HEK293 (cell line): ENCODE data around the gene RPS29.

Experiments used
- KLF1 ChIP-seq: fragments of 450-650 bp; formaldehyde crosslinking; IDR thresholded peaks from 2 replicates; pipeline ENCODE4 v1.5.1; 2016; ENCODE audit warnings: missing biosample characterization, missing genetic modification characterization
- KLF9 ChIP-seq: fragments of 450-650 bp; formaldehyde crosslinking; IDR thresholded peaks from 2 replicates; pipeline ENCODE4 v1.5.1; 2016; ENCODE audit warnings: missing biosample characterization, missing genetic modification characterization, low read depth
- SALL2 ChIP-seq: fragments of 450-650 bp; formaldehyde crosslinking; IDR thresholded peaks from 2 replicates; pipeline ENCODE4 v1.5.0; 2017; ENCODE audit warnings: missing biosample characterization, mild to moderate bottlenecking, missing genetic modification characterization, borderline replicate concordance
- SP7 ChIP-seq: fragments of 450-650 bp; formaldehyde crosslinking; IDR thresholded peaks from 2 replicates; pipeline ENCODE4 v1.5.1; 2016; ENCODE audit warnings: missing biosample characterization, missing genetic modification characterization
- WT1 ChIP-seq: fragments of 450-650 bp; formaldehyde crosslinking; IDR thresholded peaks from 2 replicates; pipeline ENCODE4 v1.5.1; 2016; ENCODE audit warnings: missing biosample characterization, missing genetic modification characterization
- YY1 ChIP-seq: fragments of 450-650 bp; formaldehyde crosslinking; IDR thresholded peaks from 2 replicates; pipeline ENCODE4 v1.5.1; 2018; ENCODE audit warnings: missing biosample characterization, missing genetic modification characterization
- ZNF175 ChIP-seq: fragments of 450-650 bp; formaldehyde crosslinking; IDR thresholded peaks from 2 replicates; pipeline ENCODE4 v1.5.1; 2016; ENCODE audit warnings: missing biosample characterization, missing genetic modification characterization
- ZNF2 ChIP-seq: fragments of 450-650 bp; formaldehyde crosslinking; IDR thresholded peaks from 2 replicates; pipeline ENCODE4 v1.5.1; 2016; ENCODE audit warnings: missing biosample characterization, missing genetic modification characterization
- ZNF202 ChIP-seq: fragments of 450-650 bp; formaldehyde crosslinking; IDR thresholded peaks from 2 replicates; pipeline ENCODE4 v1.5.1; 2016; ENCODE audit warnings: missing biosample characterization, missing genetic modification characterization, borderline replicate concordance
- ZNF223 ChIP-seq: fragments of 450-650 bp; formaldehyde crosslinking; IDR thresholded peaks from 2 replicates; pipeline ENCODE4 v1.5.1; 2016; ENCODE audit warnings: missing biosample characterization, missing genetic modification characterization
- ZNF302 ChIP-seq: fragments of 450-650 bp; formaldehyde crosslinking; IDR thresholded peaks from 2 replicates; pipeline ENCODE4 v1.5.1; 2016; ENCODE audit warnings: missing biosample characterization, missing genetic modification characterization, low read depth
- ZNF341 ChIP-seq: fragments of 450-650 bp; formaldehyde crosslinking; IDR thresholded peaks from 2 replicates; pipeline ENCODE4; 2016; ENCODE audit warnings: low read depth, missing biosample characterization, missing genetic modification characterization
- ZNF416 ChIP-seq: fragments of 450-650 bp; formaldehyde crosslinking; IDR thresholded peaks from 2 replicates; pipeline ENCODE4 v1.5.1; 2016; ENCODE audit warnings: missing biosample characterization, missing genetic modification characterization
- ZNF426 ChIP-seq: fragments of 450-650 bp; formaldehyde crosslinking; IDR thresholded peaks from 2 replicates; pipeline ENCODE4 v1.5.1; 2017; ENCODE audit warnings: missing biosample characterization, missing genetic modification characterization, mild to moderate bottlenecking, inconsistent platforms, moderate library complexity
- ZNF544 ChIP-seq: fragments of 450-650 bp; formaldehyde crosslinking; IDR thresholded peaks from 2 replicates; pipeline ENCODE4 v1.5.0; 2017; ENCODE audit warnings: missing biosample characterization, missing genetic modification characterization
- ZNF548 ChIP-seq: fragments of 450-650 bp; formaldehyde crosslinking; IDR thresholded peaks from 2 replicates; pipeline ENCODE4 v1.5.1; 2016; ENCODE audit warnings: missing biosample characterization, missing genetic modification characterization
- ZNF549 ChIP-seq: fragments of 450-650 bp; IDR thresholded peaks from 2 replicates; pipeline ENCODE4 v1.5.1; 2018; ENCODE audit warnings: missing biosample characterization, missing genetic modification characterization, mild to moderate bottlenecking, inconsistent platforms, moderate library complexity
- ZNF555 ChIP-seq: fragments of 450-650 bp; formaldehyde crosslinking; conservative IDR thresholded peaks from 2 replicates; pipeline ENCODE4 v1.5.1; 2017; ENCODE audit warnings: missing biosample characterization, mild to moderate bottlenecking, missing genetic modification characterization, inconsistent platforms
- ZNF623 ChIP-seq: fragments of 450-650 bp; formaldehyde crosslinking; IDR thresholded peaks from 2 replicates; pipeline ENCODE4 v1.5.1; 2016; ENCODE audit warnings: missing biosample characterization, missing genetic modification characterization
- ZNF629 ChIP-seq: fragments of 450-650 bp; formaldehyde crosslinking; IDR thresholded peaks from 2 replicates; pipeline ENCODE4 v1.5.1; 2017; ENCODE audit warnings: missing biosample characterization, missing genetic modification characterization
- ZNF664 ChIP-seq: fragments of 450-650 bp; formaldehyde crosslinking; IDR thresholded peaks from 2 replicates; pipeline ENCODE4 v1.5.1; 2016; ENCODE audit warnings: missing biosample characterization, missing genetic modification characterization
- ZNF701 ChIP-seq: fragments of 450-650 bp; formaldehyde crosslinking; IDR thresholded peaks from 2 replicates; pipeline ENCODE4 v1.5.1; 2016; ENCODE audit warnings: missing biosample characterization, missing genetic modification characterization
- ZNF776 ChIP-seq: fragments of 450-650 bp; formaldehyde crosslinking; IDR thresholded peaks from 2 replicates; pipeline ENCODE4 v1.5.0; 2017; ENCODE audit warnings: missing biosample characterization, missing genetic modification characterization, borderline replicate concordance
- ZSCAN30 ChIP-seq: fragments of 450-650 bp; IDR thresholded peaks from 2 replicates; pipeline ENCODE4 v1.5.1; 2018; ENCODE audit warnings: missing biosample characterization, mild to moderate bottlenecking, missing genetic modification characterization, moderate library complexity
- TF ChIP-seq, protein P1 (sequence below): fragments of 450-650 bp; formaldehyde crosslinking; IDR thresholded peaks from 2 replicates; pipeline ENCODE4 v1.5.1; 2017; ENCODE audit warnings: missing biosample characterization, missing genetic modification characterization
- TF ChIP-seq, protein P2 (sequence below): fragments of 450-650 bp; formaldehyde crosslinking; IDR thresholded peaks from 2 replicates; pipeline ENCODE4 v1.5.1; 2016; ENCODE audit warnings: missing biosample characterization, missing genetic modification characterization
- TF ChIP-seq, protein P3 (sequence below): IDR thresholded peaks from 2 replicates; pipeline ENCODE4 v1.6.1; 2011; ENCODE audit warnings: mild to moderate bottlenecking, low read depth, low read length, borderline replicate concordance

The RPS29 gene

DNA sequence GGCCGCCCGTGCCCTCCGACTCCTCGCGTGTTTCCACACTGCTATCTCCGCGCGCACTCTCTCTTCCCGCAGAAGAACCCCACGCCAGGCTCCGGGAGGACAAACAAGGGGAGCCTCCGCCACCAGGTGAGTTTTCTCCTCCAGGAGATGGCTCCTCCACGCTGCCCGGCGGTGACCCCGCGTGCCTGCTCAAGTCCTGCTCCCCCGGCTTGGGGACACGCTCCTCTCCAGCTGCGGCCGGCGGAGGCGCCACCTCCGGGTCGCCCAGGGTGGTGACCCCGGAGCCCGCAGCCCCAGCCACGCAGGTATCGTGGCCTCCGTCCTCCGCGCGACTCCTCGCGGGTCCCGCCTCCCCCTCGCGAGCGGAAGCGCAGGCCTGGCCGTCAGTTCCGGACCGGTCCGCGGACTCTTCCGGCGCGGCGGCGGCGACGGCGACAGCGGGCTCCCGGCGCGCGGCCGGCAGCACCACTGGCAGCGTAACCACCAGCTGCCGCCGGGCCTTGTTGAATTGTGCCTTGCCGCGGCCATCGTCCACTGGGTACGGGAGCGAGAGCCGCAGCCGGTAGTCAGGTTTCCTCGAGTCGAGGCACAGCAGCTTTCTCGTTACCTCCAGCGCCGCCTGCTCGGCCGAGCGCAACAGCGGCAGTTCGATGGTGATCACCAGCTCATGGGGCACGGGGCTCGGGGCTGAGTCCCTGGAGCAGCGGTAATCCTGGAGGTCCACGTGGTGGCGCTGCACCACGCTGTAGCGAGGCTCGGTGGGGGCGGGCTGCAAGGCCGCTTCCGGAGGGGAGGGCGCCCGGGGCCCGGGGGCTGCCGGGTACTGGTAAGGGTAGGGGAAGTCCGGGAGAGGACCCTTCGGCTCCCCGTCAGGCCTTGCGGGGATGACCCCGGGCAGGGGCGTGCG lies 47.7 kb upstream of the RPS29 start (continued):
- TF ChIP-seq, protein P1, sequence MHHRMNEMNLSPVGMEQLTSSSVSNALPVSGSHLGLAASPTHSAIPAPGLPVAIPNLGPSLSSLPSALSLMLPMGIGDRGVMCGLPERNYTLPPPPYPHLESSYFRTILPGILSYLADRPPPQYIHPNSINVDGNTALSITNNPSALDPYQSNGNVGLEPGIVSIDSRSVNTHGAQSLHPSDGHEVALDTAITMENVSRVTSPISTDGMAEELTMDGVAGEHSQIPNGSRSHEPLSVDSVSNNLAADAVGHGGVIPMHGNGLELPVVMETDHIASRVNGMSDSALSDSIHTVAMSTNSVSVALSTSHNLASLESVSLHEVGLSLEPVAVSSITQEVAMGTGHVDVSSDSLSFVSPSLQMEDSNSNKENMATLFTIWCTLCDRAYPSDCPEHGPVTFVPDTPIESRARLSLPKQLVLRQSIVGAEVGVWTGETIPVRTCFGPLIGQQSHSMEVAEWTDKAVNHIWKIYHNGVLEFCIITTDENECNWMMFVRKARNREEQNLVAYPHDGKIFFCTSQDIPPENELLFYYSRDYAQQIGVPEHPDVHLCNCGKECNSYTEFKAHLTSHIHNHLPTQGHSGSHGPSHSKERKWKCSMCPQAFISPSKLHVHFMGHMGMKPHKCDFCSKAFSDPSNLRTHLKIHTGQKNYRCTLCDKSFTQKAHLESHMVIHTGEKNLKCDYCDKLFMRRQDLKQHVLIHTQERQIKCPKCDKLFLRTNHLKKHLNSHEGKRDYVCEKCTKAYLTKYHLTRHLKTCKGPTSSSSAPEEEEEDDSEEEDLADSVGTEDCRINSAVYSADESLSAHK (tag by site-specific recombination): peak; percentile 14; the same call in 1 of the 2 replicates
- TF ChIP-seq ZNF623 (tag by site-specific recombination): no peak
- TF ChIP-seq ZNF555 (tag by site-specific recombination): no peak
- TF ChIP-seq ZSCAN30 (tag by site-specific recombination): peak; percentile 89
- TF ChIP-seq ZNF416: no peak
- TF ChIP-seq ZNF544 (tag by site-specific recombination): no peak
- no peak for TF ChIP-seq ZNF302 (tag by site-specific recombination)
- TF ChIP-seq ZNF629: peak; percentile 59; the same call in 1 of the 2 replicates
- TF ChIP-seq KLF1 (tag by site-specific recombination): no peak
- no peak for TF ChIP-seq ZNF202 (tag by site-specific recombination)
- peak; percentile 75 for TF ChIP-seq ZNF341 (tag by site-specific recombination)
- no peak for TF ChIP-seq ZNF223 (tag by site-specific recombination)
- 0 out of 2 replicates have a peak, but pooled peaks have one; percentile 30 for TF ChIP-seq WT1 (tag by site-specific recombination)
- no peak for TF ChIP-seq ZNF664 (tag by site-specific recombination)
- TF ChIP-seq KLF9 (tag by site-specific recombination): no peak
- TF ChIP-seq ZNF426 (tag by site-specific recombination): no peak
- TF ChIP-seq, protein P2, sequence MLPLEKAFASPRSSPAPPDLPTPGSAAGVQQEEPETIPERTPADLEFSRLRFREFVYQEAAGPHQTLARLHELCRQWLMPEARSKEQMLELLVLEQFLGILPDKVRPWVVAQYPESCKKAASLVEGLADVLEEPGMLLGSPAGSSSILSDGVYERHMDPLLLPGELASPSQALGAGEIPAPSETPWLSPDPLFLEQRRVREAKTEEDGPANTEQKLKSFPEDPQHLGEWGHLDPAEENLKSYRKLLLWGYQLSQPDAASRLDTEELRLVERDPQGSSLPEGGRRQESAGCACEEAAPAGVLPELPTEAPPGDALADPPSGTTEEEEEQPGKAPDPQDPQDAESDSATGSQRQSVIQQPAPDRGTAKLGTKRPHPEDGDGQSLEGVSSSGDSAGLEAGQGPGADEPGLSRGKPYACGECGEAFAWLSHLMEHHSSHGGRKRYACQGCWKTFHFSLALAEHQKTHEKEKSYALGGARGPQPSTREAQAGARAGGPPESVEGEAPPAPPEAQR (tag by site-specific recombination): no peak
- no peak for TF ChIP-seq ZNF549 (tag by site-specific recombination)
- TF ChIP-seq ZNF175 (tag by site-specific recombination): no peak
- no peak for TF ChIP-seq ZNF548 (tag by site-specific recombination)
- no peak for TF ChIP-seq ZNF701
- peak; percentile 74 for TF ChIP-seq SP7
- TF ChIP-seq YY1 (tag by site-specific recombination): peak; percentile 56; the same call in 1 of the 2 replicates
- TF ChIP-seq ZNF776 (tag by site-specific recombination): no peak
- TF ChIP-seq, protein P3, sequence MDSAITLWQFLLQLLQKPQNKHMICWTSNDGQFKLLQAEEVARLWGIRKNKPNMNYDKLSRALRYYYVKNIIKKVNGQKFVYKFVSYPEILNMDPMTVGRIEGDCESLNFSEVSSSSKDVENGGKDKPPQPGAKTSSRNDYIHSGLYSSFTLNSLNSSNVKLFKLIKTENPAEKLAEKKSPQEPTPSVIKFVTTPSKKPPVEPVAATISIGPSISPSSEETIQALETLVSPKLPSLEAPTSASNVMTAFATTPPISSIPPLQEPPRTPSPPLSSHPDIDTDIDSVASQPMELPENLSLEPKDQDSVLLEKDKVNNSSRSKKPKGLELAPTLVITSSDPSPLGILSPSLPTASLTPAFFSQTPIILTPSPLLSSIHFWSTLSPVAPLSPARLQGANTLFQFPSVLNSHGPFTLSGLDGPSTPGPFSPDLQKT: no peak; the same call in 1 of the 2 replicates
- peak; percentile 94 for TF ChIP-seq ZNF2 (tag by site-specific recombination)
- TF ChIP-seq SALL2: no peak
